ENCODE data around the gene SF3A1.

DNA sequence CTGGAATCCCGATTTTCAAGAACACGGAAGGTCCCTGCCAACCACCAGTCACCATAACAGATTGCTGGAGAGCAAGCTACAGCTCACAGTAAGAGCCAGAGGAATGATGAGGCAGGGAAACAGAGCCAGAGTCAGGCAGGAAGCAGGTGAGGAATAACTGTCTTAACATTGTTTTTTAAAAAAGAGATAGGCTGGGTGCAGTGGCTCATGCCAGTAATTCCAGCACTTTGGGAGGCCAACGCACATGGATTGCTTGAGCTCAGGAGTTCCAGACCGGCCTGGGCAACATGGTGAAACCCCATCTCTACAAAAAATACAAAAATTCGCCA, 53.9 kb downstream of the SF3A1 start:
- TF ChIP-seq POLR2AphosphoS5 (IDR thresholded peaks at IDR 0.05), result no peak
- TF ChIP-seq EP300 (conservative IDR thresholded peaks at IDR 0.05; ENCODE audit: poor library complexity, severe bottlenecking), result no peak
- TF ChIP-seq RAD21 (conservative IDR thresholded peaks at IDR 0.05), result no peak
- TF ChIP-seq, protein P1, sequence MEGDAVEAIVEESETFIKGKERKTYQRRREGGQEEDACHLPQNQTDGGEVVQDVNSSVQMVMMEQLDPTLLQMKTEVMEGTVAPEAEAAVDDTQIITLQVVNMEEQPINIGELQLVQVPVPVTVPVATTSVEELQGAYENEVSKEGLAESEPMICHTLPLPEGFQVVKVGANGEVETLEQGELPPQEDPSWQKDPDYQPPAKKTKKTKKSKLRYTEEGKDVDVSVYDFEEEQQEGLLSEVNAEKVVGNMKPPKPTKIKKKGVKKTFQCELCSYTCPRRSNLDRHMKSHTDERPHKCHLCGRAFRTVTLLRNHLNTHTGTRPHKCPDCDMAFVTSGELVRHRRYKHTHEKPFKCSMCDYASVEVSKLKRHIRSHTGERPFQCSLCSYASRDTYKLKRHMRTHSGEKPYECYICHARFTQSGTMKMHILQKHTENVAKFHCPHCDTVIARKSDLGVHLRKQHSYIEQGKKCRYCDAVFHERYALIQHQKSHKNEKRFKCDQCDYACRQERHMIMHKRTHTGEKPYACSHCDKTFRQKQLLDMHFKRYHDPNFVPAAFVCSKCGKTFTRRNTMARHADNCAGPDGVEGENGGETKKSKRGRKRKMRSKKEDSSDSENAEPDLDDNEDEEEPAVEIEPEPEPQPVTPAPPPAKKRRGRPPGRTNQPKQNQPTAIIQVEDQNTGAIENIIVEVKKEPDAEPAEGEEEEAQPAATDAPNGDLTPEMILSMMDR (IDR thresholded peaks at IDR 0.05; ENCODE audit: poor library complexity, severe bottlenecking), result no peak
- TF ChIP-seq SMC3 (conservative IDR thresholded peaks at IDR 0.05; ENCODE audit: poor library complexity), result no peak
- TF ChIP-seq EZH2 (IDR thresholded peaks at IDR 0.05; ENCODE audit: borderline replicate concordance, insufficient read depth, low read length, poor library complexity, severe bottlenecking), result no peak
- no peak for TF ChIP-seq TAF1 (IDR thresholded peaks at IDR 0.05; ENCODE audit: low read depth)
- no peak for TF ChIP-seq MXI1 (conservative IDR thresholded peaks at IDR 0.05; ENCODE audit: poor library complexity, severe bottlenecking)
- TF ChIP-seq, protein P2, sequence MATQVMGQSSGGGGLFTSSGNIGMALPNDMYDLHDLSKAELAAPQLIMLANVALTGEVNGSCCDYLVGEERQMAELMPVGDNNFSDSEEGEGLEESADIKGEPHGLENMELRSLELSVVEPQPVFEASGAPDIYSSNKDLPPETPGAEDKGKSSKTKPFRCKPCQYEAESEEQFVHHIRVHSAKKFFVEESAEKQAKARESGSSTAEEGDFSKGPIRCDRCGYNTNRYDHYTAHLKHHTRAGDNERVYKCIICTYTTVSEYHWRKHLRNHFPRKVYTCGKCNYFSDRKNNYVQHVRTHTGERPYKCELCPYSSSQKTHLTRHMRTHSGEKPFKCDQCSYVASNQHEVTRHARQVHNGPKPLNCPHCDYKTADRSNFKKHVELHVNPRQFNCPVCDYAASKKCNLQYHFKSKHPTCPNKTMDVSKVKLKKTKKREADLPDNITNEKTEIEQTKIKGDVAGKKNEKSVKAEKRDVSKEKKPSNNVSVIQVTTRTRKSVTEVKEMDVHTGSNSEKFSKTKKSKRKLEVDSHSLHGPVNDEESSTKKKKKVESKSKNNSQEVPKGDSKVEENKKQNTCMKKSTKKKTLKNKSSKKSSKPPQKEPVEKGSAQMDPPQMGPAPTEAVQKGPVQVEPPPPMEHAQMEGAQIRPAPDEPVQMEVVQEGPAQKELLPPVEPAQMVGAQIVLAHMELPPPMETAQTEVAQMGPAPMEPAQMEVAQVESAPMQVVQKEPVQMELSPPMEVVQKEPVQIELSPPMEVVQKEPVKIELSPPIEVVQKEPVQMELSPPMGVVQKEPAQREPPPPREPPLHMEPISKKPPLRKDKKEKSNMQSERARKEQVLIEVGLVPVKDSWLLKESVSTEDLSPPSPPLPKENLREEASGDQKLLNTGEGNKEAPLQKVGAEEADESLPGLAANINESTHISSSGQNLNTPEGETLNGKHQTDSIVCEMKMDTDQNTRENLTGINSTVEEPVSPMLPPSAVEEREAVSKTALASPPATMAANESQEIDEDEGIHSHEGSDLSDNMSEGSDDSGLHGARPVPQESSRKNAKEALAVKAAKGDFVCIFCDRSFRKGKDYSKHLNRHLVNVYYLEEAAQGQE (IDR thresholded peaks at IDR 0.05; ENCODE audit: borderline replicate concordance), result no peak
